GM19324 (cell line): Measurements from ENCODE around the gene TMEM253.

Experiments used
- ATAC-seq: cut with Tn5 transposase; IDR thresholded peaks from one replicate; pipeline ENCODE4 v1.9.1; 2021; ENCODE audit warnings: mild to moderate bottlenecking, moderate library complexity; ENCODE audit not compliant: unreplicated experiment, low FRiP score

The TMEM253 gene

GRCh38 chr14:21149641-21150367 is 48.9 kb downstream of the TMEM253 start:
- no peak for ATAC-seq
